AG08395 (cell line): ENCODE results near the gene AGTRAP.

ENCODE experiments used
- DNase-seq: peaks from one replicate; pipeline ENCODE4 v3.0.0; 2012; ENCODE audit warnings: mixed read lengths, low spot score

Gene AGTRAP, protein sequence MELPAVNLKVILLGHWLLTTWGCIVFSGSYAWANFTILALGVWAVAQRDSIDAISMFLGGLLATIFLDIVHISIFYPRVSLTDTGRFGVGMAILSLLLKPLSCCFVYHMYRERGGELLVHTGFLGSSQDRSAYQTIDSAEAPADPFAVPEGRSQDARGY

GRCh38 chr1:11735854-11736745 lies at the start of gene AGTRAP:
AGTRAP (plus strand) TSS chr1:11736136; CDS start chr1:11736209, 73 bp downstream.
- DNase-seq, result peak; percentile 94

- DNase-seq, result no peak
Observed at GRCh38 chr1:11688506-11688905, 47.4 kb upstream of the AGTRAP start.

GRCh38 chr1:11690397-11691301 lies 45.3 kb upstream of the AGTRAP start:
- DNase-seq, result no peak

- no peak for DNase-seq
Observed at GRCh38 chr1:11691302-11691914, 44.5 kb upstream of the AGTRAP start, which contains the start of gene DRAXIN. DRAXIN (plus strand) TSS chr1:11691710; CDS start chr1:11706259, 14,549 bp downstream.

- no peak for DNase-seq
Observed at GRCh38 chr1:11691928-11692711, 43.8 kb upstream of the AGTRAP start.

DNA sequence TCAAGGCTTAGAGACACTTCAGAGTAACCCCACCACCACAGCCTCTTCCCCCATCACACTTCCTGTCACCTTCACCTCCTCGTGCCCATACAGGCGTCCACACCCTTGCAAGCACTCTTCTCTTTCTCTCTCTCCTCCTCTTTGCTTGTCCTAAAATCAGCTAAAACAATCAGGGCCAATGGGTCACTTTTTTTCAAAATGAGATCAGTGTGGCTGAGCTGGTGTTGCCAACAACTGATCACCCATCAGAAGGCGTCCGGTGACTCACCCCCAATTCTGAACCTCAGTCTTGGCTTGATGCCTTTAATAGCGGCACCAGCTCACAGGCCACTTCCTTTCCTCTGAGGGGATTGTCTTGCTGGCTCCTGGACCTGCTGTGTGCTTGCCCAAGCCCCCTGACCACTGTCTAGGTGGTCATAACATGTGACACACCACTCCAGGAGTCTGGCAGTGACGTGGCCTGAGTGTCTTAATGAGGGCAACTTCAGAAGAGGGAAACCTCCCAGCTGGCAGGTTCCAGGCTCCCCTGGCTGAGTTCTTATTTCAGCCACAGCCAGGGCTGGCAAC lies 42.8 kb upstream of the AGTRAP start:
- DNase-seq, result peak; percentile 97

DNA sequence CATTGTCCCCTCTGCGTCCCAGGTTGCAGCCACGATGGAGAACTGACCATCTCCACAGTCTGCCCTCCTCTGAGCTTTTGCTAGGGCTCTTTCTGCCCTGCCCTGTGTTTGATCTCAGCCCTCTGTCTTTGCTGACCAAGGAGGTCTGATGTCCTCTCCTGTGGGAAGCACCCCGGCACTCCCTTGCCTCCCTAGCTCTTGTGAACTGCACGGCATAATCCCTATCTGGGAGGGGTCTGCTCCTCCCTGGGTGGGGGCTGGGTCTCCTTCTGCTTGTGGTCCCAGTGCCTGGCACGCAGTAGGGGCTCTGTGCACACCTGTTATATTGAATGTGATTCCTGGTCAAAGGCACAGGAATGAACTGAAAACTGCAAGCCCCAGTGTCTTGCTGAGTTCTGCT lies 42.0 kb upstream of the AGTRAP start:
- DNase-seq, result no peak

DNA sequence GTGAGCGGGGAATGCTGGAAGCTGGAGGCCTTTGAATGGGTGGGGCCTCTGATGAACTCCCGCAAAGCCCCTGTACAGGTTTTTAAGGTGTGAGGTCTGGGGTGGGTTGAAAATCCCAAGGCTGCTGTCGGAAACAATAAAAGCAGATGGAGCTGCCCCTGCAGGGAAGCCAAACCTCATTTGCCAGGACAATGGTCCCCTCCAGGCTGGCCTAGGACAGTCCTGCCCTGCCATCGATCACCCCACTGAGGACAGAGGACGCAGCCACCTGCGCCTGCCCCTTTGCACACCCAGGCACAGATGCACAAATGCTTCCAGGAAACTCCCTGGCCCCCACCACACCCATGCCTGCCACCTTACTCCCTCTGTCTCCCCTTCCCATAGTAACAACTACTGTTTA lies 40.1 kb upstream of the AGTRAP start:
- no peak for DNase-seq

- no peak for DNase-seq
Observed at GRCh38 chr1:11697188-11697892, 38.6 kb upstream of the AGTRAP start.

- no peak for DNase-seq
Observed at GRCh38 chr1:11697893-11698210, 38.1 kb upstream of the AGTRAP start.

DNA sequence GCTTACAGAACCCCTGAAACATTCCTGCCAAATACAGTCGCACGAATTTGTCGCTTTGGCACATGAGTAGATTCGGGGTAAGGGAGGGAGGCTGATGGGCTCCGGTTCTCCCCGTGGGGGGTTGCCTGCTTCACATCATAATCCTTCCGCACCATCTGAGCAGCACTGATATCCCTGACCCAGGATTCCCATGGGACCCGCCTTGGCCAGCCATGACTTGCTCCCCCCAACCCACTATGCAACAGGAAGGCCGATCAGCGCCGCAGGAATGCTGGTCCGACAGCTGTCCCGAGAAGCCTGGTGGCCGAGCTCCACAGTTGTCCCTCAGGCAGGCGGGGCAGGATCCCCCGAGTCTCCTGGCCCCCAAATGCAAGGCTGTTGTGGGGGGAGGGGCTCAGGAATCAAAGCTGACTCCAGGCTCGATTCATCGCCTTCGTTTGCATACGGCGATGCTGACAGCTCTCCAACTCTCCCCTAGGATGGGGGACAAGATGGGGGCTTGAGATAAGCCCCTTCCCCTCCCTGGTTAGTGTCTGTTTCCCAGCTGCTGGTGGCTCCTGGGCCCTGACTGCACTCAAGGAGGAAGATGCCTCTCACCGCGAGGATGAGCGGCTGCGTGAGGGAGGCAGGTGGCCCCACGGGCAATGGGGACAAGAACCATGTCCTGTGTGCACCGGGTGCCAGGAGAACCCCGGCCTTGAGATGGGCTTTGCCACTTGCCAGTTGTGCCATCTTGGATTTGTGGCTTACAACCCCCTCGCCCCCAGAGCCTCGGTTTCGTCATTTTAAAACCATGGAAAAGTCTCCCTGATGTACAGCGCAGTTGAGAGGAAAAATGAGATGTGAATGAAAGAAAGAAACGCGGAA lies 35.1 kb upstream of the AGTRAP start:
- no peak for DNase-seq

- peak; percentile 27 for DNase-seq
Observed at GRCh38 chr1:11701551-11701961, 34.4 kb upstream of the AGTRAP start.

- DNase-seq, result no peak
Observed at GRCh38 chr1:11701981-11702803, 33.7 kb upstream of the AGTRAP start.

DNA sequence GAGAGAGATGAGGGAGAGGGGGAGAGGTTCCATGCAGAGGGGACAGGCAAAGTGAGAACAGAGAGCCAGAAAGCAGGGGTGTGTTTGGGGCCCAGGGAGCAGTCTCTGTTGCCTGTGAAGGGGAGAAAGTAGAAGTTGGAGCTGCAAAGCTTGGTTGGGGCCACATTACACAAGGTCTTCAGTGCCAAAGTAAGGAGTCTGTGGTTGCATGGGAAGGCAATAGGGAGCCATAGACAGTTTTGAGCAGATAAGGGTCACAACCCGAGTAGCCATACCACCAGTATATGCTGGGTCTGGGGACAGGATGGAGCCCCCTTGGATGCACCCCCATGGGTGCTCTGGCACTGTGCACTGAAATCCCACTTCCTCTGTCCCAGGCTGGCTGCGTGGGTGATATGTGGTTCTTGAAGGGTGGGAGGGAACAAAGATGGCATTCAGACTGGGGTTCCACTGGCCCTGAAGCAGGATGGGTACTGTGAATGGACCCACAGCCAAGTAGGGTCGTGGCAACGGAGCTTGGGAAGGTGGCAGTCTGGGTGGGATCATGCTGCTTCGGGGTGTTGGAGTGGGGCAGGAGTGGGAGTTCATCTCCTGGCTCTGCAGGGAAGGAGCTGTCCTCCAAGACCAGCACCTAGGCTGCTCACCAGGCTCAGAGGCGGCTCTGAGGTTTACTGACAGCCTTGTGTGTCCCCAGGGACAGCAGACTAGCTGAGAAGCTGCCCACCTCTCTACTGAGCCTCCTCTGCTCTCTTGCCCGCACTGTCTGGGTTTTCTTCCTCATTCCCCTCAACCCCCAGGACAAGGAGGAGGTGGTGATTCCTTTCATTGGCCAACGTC lies 32.4 kb upstream of the AGTRAP start:
- no peak for DNase-seq

- no peak for DNase-seq
Observed at GRCh38 chr1:11704194-11704529, 31.8 kb upstream of the AGTRAP start.

GRCh38 chr1:11704691-11705475 lies 31.1 kb upstream of the AGTRAP start:
- DNase-seq, result no peak

DNA sequence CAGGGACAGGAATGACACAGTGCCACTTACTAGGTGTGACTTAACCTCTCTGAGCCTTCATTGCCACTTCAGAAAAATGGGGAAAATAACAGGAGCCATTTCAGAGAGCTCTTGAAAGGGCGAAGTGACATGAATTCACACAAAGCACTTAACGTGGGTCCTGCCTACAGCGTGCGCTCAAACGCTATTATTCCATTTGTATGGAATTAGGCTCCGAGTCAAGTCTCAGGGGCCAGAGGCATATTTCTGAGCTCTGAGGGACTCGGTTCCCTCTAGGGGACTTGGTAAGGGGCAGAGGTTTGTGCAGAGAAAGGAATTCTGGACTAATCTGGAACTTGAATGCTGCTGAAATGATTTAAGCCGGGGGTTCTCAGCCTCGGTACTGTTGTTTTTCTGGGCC lies 30.3 kb upstream of the AGTRAP start:
- no peak for DNase-seq
